Liver (tissue), 9 donors: ENCODE data around the gene S100A2. TPM values are rescaled to one million over a fixed set of nuclear protein-coding genes. Genes with fewer than 3 reads are reported as not detected.
"Not testable (repeated sequence)": the region's sequence is repeated elsewhere in the genome, so short reads cannot be mapped to it uniquely, and the experiment has no call there.

ENCODE experiments used
- DNase-seq: peaks from one replicate; pipeline ENCODE4 v3.0.0-alpha.2; 2017; ENCODE audit warnings: low spot score
- H3K27ac ChIP-seq, 2 donors: one replicate each; pipeline ENCODE4 v1.7.0; 2013; ENCODE audit warnings: inconsistent platforms in 2 of 2, low read length in 2 of 2, control low read depth in 1 of 2, low read depth in 1 of 2, mild to moderate bottlenecking in 1 of 2
- H3K27me3 ChIP-seq, 4 donors: one replicate each; pipeline versions ENCODE4 v1.6.1 to v1.7.0; 2013; ENCODE audit warnings: low read length in 3 of 4, inconsistent platforms in 1 of 4, mild to moderate bottlenecking in 1 of 4, moderate library complexity in 1 of 4; ENCODE audit not compliant: control insufficient read depth in 4 of 4, insufficient read depth in 4 of 4
- H3K36me3 ChIP-seq, 4 donors: one replicate each; pipeline versions ENCODE4 v1.6.1 to v1.7.0; 2013; ENCODE audit warnings: low read length in 3 of 4, mild to moderate bottlenecking in 3 of 4, low read depth in 1 of 4, moderate library complexity in 1 of 4; ENCODE audit not compliant: control insufficient read depth in 4 of 4, insufficient read depth in 3 of 4
- H3K4me1 ChIP-seq, 4 donors: one replicate each; pipeline versions ENCODE4 v1.6.1 to v1.7.0; 2013; ENCODE audit warnings: low read length in 3 of 4, mild to moderate bottlenecking in 3 of 4, moderate library complexity in 1 of 4; ENCODE audit not compliant: control insufficient read depth in 4 of 4, insufficient read depth in 4 of 4
- H3K4me3 ChIP-seq, 3 donors: one replicate each; pipeline versions ENCODE4 v1.6.1 to v1.7.0; 2013; ENCODE audit warnings: low read length in 3 of 3, control low read depth in 1 of 3, low read depth in 1 of 3, mild to moderate bottlenecking in 1 of 3
- H3K9ac ChIP-seq, 2 donors: one replicate each; pipeline ENCODE4 v1.7.0; 2013; ENCODE audit warnings: low read length in 2 of 2, mild to moderate bottlenecking in 2 of 2, moderate library complexity in 2 of 2, control low read depth in 1 of 2, low read depth in 1 of 2
- H3K9me3 ChIP-seq, 4 donors: one replicate each; pipeline versions ENCODE4 v1.6.1 to v1.7.0; 2013; ENCODE audit warnings: low read length in 3 of 4; ENCODE audit not compliant: control insufficient read depth in 4 of 4
- EGR1 ChIP-seq, 2 donors: IDR thresholded peaks; 2 replicates each; pipeline ENCODE4 v1.6.1; 2016 to 2018; ENCODE audit warnings: antibody characterized with exemption in 2 of 2, low read depth in 2 of 2
- FOXA1 ChIP-seq: IDR thresholded peaks from 2 replicates; pipeline ENCODE4 v1.6.1; 2016; ENCODE audit warnings: antibody characterized with exemption
- FOXA2 ChIP-seq: IDR thresholded peaks from 2 replicates; pipeline ENCODE4 v1.6.1; 2016; ENCODE audit warnings: antibody characterized with exemption
- GABPA ChIP-seq, 2 donors: IDR thresholded peaks in 1 of 2; conservative IDR thresholded peaks in 1 of 2; 2 replicates each; pipeline ENCODE4 v1.6.1; 2016; ENCODE audit warnings: antibody characterized with exemption in 2 of 2, mild to moderate bottlenecking in 1 of 2, moderate library complexity in 1 of 2
- JUND ChIP-seq, 2 donors: IDR thresholded peaks; 2 replicates each; pipeline ENCODE4 v1.6.1; 2016; ENCODE audit warnings: antibody characterized with exemption in 2 of 2
- NR2F2 ChIP-seq: IDR thresholded peaks from 2 replicates; pipeline ENCODE4 v1.6.1; 2016; ENCODE audit warnings: antibody characterized with exemption
- RAD21 ChIP-seq, 2 donors: IDR thresholded peaks; 2 replicates each; pipeline ENCODE4 v1.6.1; 2016; ENCODE audit warnings: antibody characterized with exemption in 2 of 2, mild to moderate bottlenecking in 2 of 2
- RXRA ChIP-seq, 2 donors: IDR thresholded peaks; 2 replicates each; pipeline ENCODE4 v1.6.1; 2017 to 2018; ENCODE audit warnings: antibody characterized with exemption in 2 of 2, mild to moderate bottlenecking in 1 of 2
- SP1 ChIP-seq: IDR thresholded peaks from 2 replicates; pipeline ENCODE4 v1.6.1; 2018; ENCODE audit warnings: antibody characterized with exemption, mild to moderate bottlenecking
- TAF1 ChIP-seq: conservative IDR thresholded peaks from 2 replicates; pipeline ENCODE4 v1.6.1; 2016; ENCODE audit warnings: antibody characterized with exemption, mild to moderate bottlenecking
- YY1 ChIP-seq: IDR thresholded peaks from 2 replicates; pipeline ENCODE4 v1.6.1; 2016; ENCODE audit warnings: antibody characterized with exemption, mild to moderate bottlenecking
- WGBS: extraction: QIAGEN DNeasy Blood & Tissue Kit; methylation state at CpG from one replicate; pipeline ENCODE4 v1.1.7; 2013; 5-methylcytosine and 5-hydroxymethylcytosine counted together
- polyA plus RNA-seq, 2 donors: library from polyadenylated mRNA; stranded (reverse) in 1 of 2; unstranded in 1 of 2; fragments of 200-250 nt in 1 of 2; fragments of >200 nt in 1 of 2; fragmentation: Nextera tagmentation in 1 of 2; extraction: Ambion mirVana in 1 of 2; gene quantifications; one replicate each; pipeline versions ENCODE4 v1.2.1 to v1.2.3, GENCODE V29; 2013 to 2015
- total RNA-seq, 2 donors: library from RNA; depleted of rRNA; stranded (reverse); fragments of >200 nt; gene quantifications; one replicate each; pipeline ENCODE4 v1.2.3, GENCODE V29; 2014
- TF ChIP-seq, protein P1 (sequence below): IDR thresholded peaks from 2 replicates; pipeline ENCODE4 v1.6.1; 2016; ENCODE audit warnings: antibody characterized with exemption
- TF ChIP-seq, protein P2 (sequence below): fragments of 150-350 bp; IDR thresholded peaks from 2 replicates; pipeline ENCODE4 v1.5.1; 2017; ENCODE audit warnings: improper control_type of control experiment, low read depth, low read length; ENCODE audit not compliant: missing input control
- TF ChIP-seq, protein P3 (sequence below): IDR thresholded peaks from 2 replicates; pipeline ENCODE4 v1.6.1; 2016; ENCODE audit warnings: antibody characterized with exemption
- donor health status: healthy.
- donor health status: healthy.
- donor health status: healthy.
- donor health status: healthy.
- donor health status: healthy.

Gene S100A2
- total and polyA plus RNA-seq, 4 donors = 0.22 to 0.67 TPM; not detected in 2

DNA sequence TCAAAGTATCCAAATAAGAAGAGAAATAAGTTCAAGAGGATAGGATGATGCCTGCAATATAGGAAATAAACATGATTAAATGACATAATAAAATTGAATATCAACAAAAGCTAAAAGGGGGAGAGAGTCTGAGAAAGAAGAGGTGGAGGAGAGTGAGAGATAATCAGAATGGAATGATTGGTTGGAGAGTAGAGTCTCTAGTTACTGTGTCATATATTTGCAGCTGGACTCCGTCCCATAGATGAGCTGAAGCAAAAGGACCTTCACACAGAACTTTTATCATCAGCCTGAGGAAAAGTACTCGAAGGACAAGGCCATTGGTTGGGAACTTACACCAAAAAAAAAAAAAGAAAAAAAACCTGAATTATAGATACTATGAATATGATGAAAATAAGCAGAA lies 22.8 kb upstream of the S100A2 start:
- H3K4me3 ChIP-seq = no peak overlapping the region
- H3K9ac ChIP-seq = no peak overlapping the region
- TF ChIP-seq FOXA2 (no peak), JUND (IDR thresholded peaks at IDR 0.05) (no peak), FOXA1 (no peak), RXRA (IDR thresholded peaks at IDR 0.05) (no peak), YY1 (no peak), RAD21 (IDR thresholded peaks at IDR 0.05) (no peak), SP1 (no peak), NR2F2 (no peak)
- TF ChIP-seq, protein P1, sequence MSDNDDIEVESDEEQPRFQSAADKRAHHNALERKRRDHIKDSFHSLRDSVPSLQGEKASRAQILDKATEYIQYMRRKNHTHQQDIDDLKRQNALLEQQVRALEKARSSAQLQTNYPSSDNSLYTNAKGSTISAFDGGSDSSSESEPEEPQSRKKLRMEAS = no peak
- TF ChIP-seq, protein P2, sequence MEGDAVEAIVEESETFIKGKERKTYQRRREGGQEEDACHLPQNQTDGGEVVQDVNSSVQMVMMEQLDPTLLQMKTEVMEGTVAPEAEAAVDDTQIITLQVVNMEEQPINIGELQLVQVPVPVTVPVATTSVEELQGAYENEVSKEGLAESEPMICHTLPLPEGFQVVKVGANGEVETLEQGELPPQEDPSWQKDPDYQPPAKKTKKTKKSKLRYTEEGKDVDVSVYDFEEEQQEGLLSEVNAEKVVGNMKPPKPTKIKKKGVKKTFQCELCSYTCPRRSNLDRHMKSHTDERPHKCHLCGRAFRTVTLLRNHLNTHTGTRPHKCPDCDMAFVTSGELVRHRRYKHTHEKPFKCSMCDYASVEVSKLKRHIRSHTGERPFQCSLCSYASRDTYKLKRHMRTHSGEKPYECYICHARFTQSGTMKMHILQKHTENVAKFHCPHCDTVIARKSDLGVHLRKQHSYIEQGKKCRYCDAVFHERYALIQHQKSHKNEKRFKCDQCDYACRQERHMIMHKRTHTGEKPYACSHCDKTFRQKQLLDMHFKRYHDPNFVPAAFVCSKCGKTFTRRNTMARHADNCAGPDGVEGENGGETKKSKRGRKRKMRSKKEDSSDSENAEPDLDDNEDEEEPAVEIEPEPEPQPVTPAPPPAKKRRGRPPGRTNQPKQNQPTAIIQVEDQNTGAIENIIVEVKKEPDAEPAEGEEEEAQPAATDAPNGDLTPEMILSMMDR = no peak
- no peaks in the 10 kb centered on the region for H3K27me3 ChIP-seq
- DNase-seq = no peak
- H3K27ac ChIP-seq = no peak overlapping the region
- H3K9me3 ChIP-seq = no peaks in the 10 kb centered on the region
- H3K36me3 ChIP-seq = no peaks in the 10 kb centered on the region
- 89% methylated on average over 2 of the region's 2 CpGs for WGBS
- no peaks in the 10 kb centered on the region for H3K4me1 ChIP-seq

DNA sequence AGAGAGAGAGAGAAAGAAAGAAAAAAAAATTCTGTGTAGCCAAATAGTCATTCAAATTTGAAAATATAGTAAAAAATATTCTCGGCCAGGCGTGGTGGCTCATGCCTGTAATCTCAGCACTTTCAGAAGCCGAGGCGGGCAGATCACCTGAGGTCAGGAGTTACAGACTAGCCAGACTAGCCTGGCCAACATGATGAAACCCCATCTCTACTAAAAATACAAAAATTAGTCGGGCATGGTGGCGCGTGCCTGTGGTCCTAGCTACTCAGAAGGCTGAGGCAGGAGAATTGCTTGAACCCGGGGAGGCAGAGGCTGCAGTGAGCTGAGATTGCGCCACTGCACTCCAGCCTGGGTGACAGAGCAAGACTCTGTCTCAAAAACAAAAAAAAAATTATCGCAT lies 22.4 kb upstream of the S100A2 start:
- DNase-seq, H3K4me1 ChIP-seq, H3K9me3 ChIP-seq, H3K4me3 ChIP-seq, H3K27me3 ChIP-seq, H3K27ac ChIP-seq, H3K9ac ChIP-seq, H3K36me3 ChIP-seq: not testable (repeated sequence)
- 94% methylated on average over 10 of the region's 10 CpGs for WGBS

DNA sequence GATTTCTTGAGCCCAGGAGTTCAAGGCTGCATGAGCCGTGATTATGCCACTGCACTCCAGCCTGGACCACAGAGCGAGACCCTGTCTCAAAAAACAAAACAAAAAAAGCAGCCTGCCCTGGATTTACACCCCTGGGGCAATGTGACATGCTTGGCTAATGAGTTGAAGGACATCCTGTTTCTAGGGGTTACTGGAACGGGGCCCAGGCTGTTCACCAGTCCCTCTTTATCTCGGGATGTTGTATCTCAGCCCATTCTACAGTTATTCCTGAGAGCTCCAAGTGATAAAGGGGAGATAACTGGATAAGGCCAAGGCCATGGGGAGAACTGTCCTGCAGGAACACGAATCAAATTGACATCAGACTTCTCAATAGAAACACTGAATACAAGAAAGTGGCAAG lies 21.7 kb upstream of the S100A2 start:
- Histone ChIP-seq H3K9ac (no peak overlapping the region), H3K4me1 (no peaks in the 10 kb centered on the region), H3K27ac (no peak overlapping the region), H3K36me3 (no peaks in the 10 kb centered on the region), H3K4me3 (no peak overlapping the region), H3K27me3 (no peaks in the 10 kb centered on the region), H3K9me3 (no peaks in the 10 kb centered on the region)
- TF ChIP-seq TAF1 (no peak), RAD21 (IDR thresholded peaks at IDR 0.05) (no peak), EGR1 (IDR thresholded peaks at IDR 0.05; ENCODE audit: low read depth in 2 of 2) (no peak), GABPA (IDR thresholded peaks at IDR 0.05 in 1 of 2, conservative IDR thresholded peaks at IDR 0.05 in 1 of 2) (no peak), SP1 (no peak), JUND (IDR thresholded peaks at IDR 0.05) (no peak), FOXA1 (no peak), FOXA2 (no peak), RXRA (IDR thresholded peaks at IDR 0.05) (no peak)
- TF ChIP-seq, protein P2 = no peak
- TF ChIP-seq, protein P1 = no peak
- TF ChIP-seq, protein P3, sequence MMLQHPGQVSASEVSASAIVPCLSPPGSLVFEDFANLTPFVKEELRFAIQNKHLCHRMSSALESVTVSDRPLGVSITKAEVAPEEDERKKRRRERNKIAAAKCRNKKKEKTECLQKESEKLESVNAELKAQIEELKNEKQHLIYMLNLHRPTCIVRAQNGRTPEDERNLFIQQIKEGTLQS = no peak
- no peak for DNase-seq
- 70% methylated on average over 5 of the region's 5 CpGs for WGBS
